Loucy (cell line): ENCODE measurements around the gene INSRR.

Experiments used
- CTCF ChIP-seq: fragments of 200-600 bp; sonication (generic); conservative IDR thresholded peaks from 2 replicates; pipeline ENCODE4 v1.5.1; 2014; ENCODE audit warnings: mild to moderate bottlenecking, antibody characterized with exemption, low read length
- EZH2phosphoT487 ChIP-seq: fragments of 200-600 bp; IDR thresholded peaks from 2 replicates; pipeline ENCODE4 v1.6.1; 2018; ENCODE audit warnings: antibody characterized with exemption, mild to moderate bottlenecking, moderate library complexity, borderline replicate concordance

GRCh38 chr1:156846643-156847042, 12.3 kb downstream of the INSRR start:
- TF ChIP-seq CTCF, result no peak
- TF ChIP-seq EZH2phosphoT487, result no peak
